ENCODE results near the gene ACP5. TPM values are rescaled to one million over a fixed set of nuclear protein-coding genes. Genes with fewer than 3 reads are reported as not detected.

ACP5 gene
- total and polyA plus RNA-seq, 3 donors from 2014 or later = 4.2 to 20.5 (median 6.8) TPM

- intact Hi-C loops (cut with DNase I; ENCODE audit: low total_unique reads) = no loop called here
- H3K4me1 ChIP-seq = peaks cover 7% of the 10 kb centered on the region
- no peak overlapping the region for H3K4me3 ChIP-seq
- TF ChIP-seq POLR2A (IDR thresholded peaks at IDR 0.05) = no peak
- no peak for TF ChIP-seq CTCF (IDR thresholded peaks at IDR 0.05)
- H3K36me3 ChIP-seq (ENCODE audit: low read depth, missing control alignments) = no peaks in the 10 kb centered on the region
- H3K27ac ChIP-seq = no peak overlapping the region
- no peaks in the 10 kb centered on the region for H3K27me3 ChIP-seq
- 85% methylated on average over 8 of the region's 8 CpGs for WGBS, 2 donors
- H3K9me3 ChIP-seq = no peaks in the 10 kb centered on the region
- no peak for DNase-seq
Measured at GRCh38 chr19:11563532-11563931, 13.9 kb downstream of the ACP5 start.

GRCh38 chr19:11560404-11561051 is 16.9 kb downstream of the ACP5 start:
- no peaks in the 10 kb centered on the region for H3K36me3 ChIP-seq (ENCODE audit: low read depth, missing control alignments)
- H3K4me1 ChIP-seq = peaks cover 18% of the 10 kb centered on the region
- no peaks in the 10 kb centered on the region for H3K27me3 ChIP-seq
- no peaks in the 10 kb centered on the region for H3K9me3 ChIP-seq
- H3K27ac ChIP-seq = no peak overlapping the region
- peak; percentile 56 for DNase-seq
- intact Hi-C loops (cut with DNase I; ENCODE audit: low total_unique reads) = no loop called here
- peak; percentile 28 to 54 (median 45) for TF ChIP-seq CTCF (IDR thresholded peaks at IDR 0.05)
- no peak for TF ChIP-seq POLR2A (IDR thresholded peaks at IDR 0.05)
- no peak overlapping the region for H3K4me3 ChIP-seq
- WGBS, 2 donors = 17 to 18% methylated on average over 9 of the region's 9 CpGs

- peaks cover 18% of the 10 kb centered on the region for H3K4me1 ChIP-seq
- intact Hi-C loops (cut with DNase I; ENCODE audit: low total_unique reads) = no loop called here
- H3K27ac ChIP-seq = peak within 1 kb of the TSS in 1 of 2 donors; percentile 46
- TF ChIP-seq CTCF (IDR thresholded peaks at IDR 0.05) = no peak
- TF ChIP-seq POLR2A (IDR thresholded peaks at IDR 0.05) = no peak
- H3K27me3 ChIP-seq = no peaks in the 10 kb centered on the region
- DNase-seq = peak; percentile 99
- H3K36me3 ChIP-seq (ENCODE audit: low read depth, missing control alignments) = no peaks in the 10 kb centered on the region
- H3K4me3 ChIP-seq = peak within 1 kb of the TSS; percentile 70 to 91
- 3 to 4% methylated on average over 37 to 56 of the region's 57 CpGs for WGBS, 2 donors
- no peaks in the 10 kb centered on the region for H3K9me3 ChIP-seq
Measured at GRCh38 chr19:11558881-11559828, 18.3 kb downstream of the ACP5 start, which contains the start of gene ELOF1. Gene ELOF1 (minus strand): TSS chr19:11559230. CDS start chr19:11554347, 4,883 bp downstream.

GRCh38 chr19:11556634-11557420 is 20.6 kb downstream of the ACP5 start:
- DNase-seq = no peak
- H3K9me3 ChIP-seq = no peaks in the 10 kb centered on the region
- H3K36me3 ChIP-seq (ENCODE audit: low read depth, missing control alignments) = no peaks in the 10 kb centered on the region
- no peak for TF ChIP-seq CTCF (IDR thresholded peaks at IDR 0.05)
- no peak for TF ChIP-seq POLR2A (IDR thresholded peaks at IDR 0.05)
- no peak overlapping the region for H3K27ac ChIP-seq
- no peak overlapping the region for H3K4me3 ChIP-seq
- H3K4me1 ChIP-seq = peaks cover 18% of the 10 kb centered on the region
- intact Hi-C loops (cut with DNase I; ENCODE audit: low total_unique reads) = no loop called here
- WGBS, 2 donors = 70 to 83% methylated on average over 4 of the region's 4 CpGs
- no peaks in the 10 kb centered on the region for H3K27me3 ChIP-seq

Data from testis (tissue), 3 donors.